HEK293 (cell line): ENCODE results near the gene DYNC1LI1.

ENCODE experiments used
- GFI1B ChIP-seq: fragments of 450-650 bp; formaldehyde crosslinking; IDR thresholded peaks from 2 replicates; pipeline ENCODE4 v1.5.1; 2016; ENCODE audit warnings: missing biosample characterization, missing genetic modification characterization
- YY1 ChIP-seq: fragments of 450-650 bp; formaldehyde crosslinking; IDR thresholded peaks from 2 replicates; pipeline ENCODE4 v1.5.1; 2018; ENCODE audit warnings: missing biosample characterization, missing genetic modification characterization
- ZBTB17 ChIP-seq: fragments of 450-650 bp; formaldehyde crosslinking; IDR thresholded peaks from 2 replicates; pipeline ENCODE4 v1.5.1; 2016; ENCODE audit warnings: missing biosample characterization, missing genetic modification characterization
- ZNF138 ChIP-seq: fragments of 450-650 bp; formaldehyde crosslinking; IDR thresholded peaks from 2 replicates; pipeline ENCODE4 v1.5.1; 2016; ENCODE audit warnings: missing biosample characterization, missing genetic modification characterization, borderline replicate concordance
- TF ChIP-seq, protein P1 (sequence below): fragments of 450-650 bp; formaldehyde crosslinking; IDR thresholded peaks from 2 replicates; pipeline ENCODE4 v1.5.1; 2016; ENCODE audit warnings: missing biosample characterization, missing genetic modification characterization
- TF ChIP-seq, protein P2 (sequence below): fragments of 450-650 bp; formaldehyde crosslinking; IDR thresholded peaks from 2 replicates; pipeline ENCODE4 v1.5.1; 2016; ENCODE audit warnings: missing biosample characterization, missing genetic modification characterization
- TF ChIP-seq, protein P3 (sequence below): fragments of 450-650 bp; formaldehyde crosslinking; IDR thresholded peaks from 2 replicates; pipeline ENCODE4 v1.5.1; 2016; ENCODE audit warnings: missing biosample characterization, missing genetic modification characterization
- TF ChIP-seq, protein P4 (sequence below): IDR thresholded peaks from 2 replicates; pipeline ENCODE4 v1.6.1; 2011; ENCODE audit warnings: mild to moderate bottlenecking, low read depth, low read length, borderline replicate concordance

DNA sequence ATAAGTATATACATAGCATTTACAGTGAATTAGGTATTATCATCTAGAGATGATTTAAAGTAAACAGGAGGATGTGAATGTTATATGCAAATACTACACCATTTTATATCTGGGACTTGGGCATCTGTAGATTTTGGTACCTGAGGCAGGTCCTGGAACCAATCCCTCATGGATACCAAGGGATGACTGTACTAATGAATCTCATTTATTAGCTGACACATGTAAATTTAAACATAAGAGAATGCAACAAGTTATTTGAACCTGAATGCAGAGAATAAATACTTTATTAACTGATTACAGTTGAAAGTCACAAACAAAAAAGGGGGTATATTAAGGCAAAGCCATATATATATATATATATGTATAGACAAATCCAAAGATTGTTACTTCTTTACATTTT is 44.9 kb downstream of the DYNC1LI1 start:
- TF ChIP-seq, protein P1, sequence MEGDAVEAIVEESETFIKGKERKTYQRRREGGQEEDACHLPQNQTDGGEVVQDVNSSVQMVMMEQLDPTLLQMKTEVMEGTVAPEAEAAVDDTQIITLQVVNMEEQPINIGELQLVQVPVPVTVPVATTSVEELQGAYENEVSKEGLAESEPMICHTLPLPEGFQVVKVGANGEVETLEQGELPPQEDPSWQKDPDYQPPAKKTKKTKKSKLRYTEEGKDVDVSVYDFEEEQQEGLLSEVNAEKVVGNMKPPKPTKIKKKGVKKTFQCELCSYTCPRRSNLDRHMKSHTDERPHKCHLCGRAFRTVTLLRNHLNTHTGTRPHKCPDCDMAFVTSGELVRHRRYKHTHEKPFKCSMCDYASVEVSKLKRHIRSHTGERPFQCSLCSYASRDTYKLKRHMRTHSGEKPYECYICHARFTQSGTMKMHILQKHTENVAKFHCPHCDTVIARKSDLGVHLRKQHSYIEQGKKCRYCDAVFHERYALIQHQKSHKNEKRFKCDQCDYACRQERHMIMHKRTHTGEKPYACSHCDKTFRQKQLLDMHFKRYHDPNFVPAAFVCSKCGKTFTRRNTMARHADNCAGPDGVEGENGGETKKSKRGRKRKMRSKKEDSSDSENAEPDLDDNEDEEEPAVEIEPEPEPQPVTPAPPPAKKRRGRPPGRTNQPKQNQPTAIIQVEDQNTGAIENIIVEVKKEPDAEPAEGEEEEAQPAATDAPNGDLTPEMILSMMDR (tag by site-specific recombination), result no peak
- TF ChIP-seq, protein P2, sequence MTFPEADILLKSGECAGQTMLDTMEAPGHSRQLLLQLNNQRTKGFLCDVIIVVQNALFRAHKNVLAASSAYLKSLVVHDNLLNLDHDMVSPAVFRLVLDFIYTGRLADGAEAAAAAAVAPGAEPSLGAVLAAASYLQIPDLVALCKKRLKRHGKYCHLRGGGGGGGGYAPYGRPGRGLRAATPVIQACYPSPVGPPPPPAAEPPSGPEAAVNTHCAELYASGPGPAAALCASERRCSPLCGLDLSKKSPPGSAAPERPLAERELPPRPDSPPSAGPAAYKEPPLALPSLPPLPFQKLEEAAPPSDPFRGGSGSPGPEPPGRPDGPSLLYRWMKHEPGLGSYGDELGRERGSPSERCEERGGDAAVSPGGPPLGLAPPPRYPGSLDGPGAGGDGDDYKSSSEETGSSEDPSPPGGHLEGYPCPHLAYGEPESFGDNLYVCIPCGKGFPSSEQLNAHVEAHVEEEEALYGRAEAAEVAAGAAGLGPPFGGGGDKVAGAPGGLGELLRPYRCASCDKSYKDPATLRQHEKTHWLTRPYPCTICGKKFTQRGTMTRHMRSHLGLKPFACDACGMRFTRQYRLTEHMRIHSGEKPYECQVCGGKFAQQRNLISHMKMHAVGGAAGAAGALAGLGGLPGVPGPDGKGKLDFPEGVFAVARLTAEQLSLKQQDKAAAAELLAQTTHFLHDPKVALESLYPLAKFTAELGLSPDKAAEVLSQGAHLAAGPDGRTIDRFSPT (tag by site-specific recombination), result no peak
- TF ChIP-seq ZNF138 (tag by site-specific recombination), result no peak
- TF ChIP-seq YY1, result no peak
- no peak for TF ChIP-seq ZBTB17 (tag by site-specific recombination)
- no peak for TF ChIP-seq GFI1B (tag by site-specific recombination)
- TF ChIP-seq, protein P3, sequence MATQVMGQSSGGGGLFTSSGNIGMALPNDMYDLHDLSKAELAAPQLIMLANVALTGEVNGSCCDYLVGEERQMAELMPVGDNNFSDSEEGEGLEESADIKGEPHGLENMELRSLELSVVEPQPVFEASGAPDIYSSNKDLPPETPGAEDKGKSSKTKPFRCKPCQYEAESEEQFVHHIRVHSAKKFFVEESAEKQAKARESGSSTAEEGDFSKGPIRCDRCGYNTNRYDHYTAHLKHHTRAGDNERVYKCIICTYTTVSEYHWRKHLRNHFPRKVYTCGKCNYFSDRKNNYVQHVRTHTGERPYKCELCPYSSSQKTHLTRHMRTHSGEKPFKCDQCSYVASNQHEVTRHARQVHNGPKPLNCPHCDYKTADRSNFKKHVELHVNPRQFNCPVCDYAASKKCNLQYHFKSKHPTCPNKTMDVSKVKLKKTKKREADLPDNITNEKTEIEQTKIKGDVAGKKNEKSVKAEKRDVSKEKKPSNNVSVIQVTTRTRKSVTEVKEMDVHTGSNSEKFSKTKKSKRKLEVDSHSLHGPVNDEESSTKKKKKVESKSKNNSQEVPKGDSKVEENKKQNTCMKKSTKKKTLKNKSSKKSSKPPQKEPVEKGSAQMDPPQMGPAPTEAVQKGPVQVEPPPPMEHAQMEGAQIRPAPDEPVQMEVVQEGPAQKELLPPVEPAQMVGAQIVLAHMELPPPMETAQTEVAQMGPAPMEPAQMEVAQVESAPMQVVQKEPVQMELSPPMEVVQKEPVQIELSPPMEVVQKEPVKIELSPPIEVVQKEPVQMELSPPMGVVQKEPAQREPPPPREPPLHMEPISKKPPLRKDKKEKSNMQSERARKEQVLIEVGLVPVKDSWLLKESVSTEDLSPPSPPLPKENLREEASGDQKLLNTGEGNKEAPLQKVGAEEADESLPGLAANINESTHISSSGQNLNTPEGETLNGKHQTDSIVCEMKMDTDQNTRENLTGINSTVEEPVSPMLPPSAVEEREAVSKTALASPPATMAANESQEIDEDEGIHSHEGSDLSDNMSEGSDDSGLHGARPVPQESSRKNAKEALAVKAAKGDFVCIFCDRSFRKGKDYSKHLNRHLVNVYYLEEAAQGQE, result no peak
- TF ChIP-seq, protein P4, sequence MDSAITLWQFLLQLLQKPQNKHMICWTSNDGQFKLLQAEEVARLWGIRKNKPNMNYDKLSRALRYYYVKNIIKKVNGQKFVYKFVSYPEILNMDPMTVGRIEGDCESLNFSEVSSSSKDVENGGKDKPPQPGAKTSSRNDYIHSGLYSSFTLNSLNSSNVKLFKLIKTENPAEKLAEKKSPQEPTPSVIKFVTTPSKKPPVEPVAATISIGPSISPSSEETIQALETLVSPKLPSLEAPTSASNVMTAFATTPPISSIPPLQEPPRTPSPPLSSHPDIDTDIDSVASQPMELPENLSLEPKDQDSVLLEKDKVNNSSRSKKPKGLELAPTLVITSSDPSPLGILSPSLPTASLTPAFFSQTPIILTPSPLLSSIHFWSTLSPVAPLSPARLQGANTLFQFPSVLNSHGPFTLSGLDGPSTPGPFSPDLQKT, result no peak
